WERI-Rb-1 (cell line): ENCODE results near the gene PANK1.

ENCODE experiments used
- DNase-seq: peaks from one replicate; pipeline ENCODE4 v3.0.0-alpha.2; 2020
- H3K27ac ChIP-seq: fragments of 250-450 bp; sonication (Bioruptor Pico); 2 replicates; pipeline ENCODE4 v1.5.1; 2020; ENCODE audit warnings: mild to moderate bottlenecking, moderate library complexity
- H3K27me3 ChIP-seq: fragments of 250-450 bp; sonication (Bioruptor Pico); 2 replicates; pipeline ENCODE4 v1.5.1; 2021; ENCODE audit warnings: mild to moderate bottlenecking, low read depth, moderate library complexity; ENCODE audit not compliant: insufficient read depth, severe bottlenecking
- H3K36me3 ChIP-seq: fragments of 250-450 bp; sonication (Bioruptor Pico); 2 replicates; pipeline ENCODE4 v1.5.1; 2020; ENCODE audit warnings: mild to moderate bottlenecking, moderate library complexity
- H3K4me3 ChIP-seq: 2 replicates; pipeline ENCODE4 v1.5.1; 2011; ENCODE audit warnings: low read depth, mild to moderate bottlenecking, control low read depth, low read length
- H3K9me3 ChIP-seq: fragments of 250-450 bp; sonication (Bioruptor Pico); 2 replicates; pipeline ENCODE4 v1.5.1; 2021; ENCODE audit warnings: mild to moderate bottlenecking, moderate library complexity; ENCODE audit not compliant: severe bottlenecking
- CTCF ChIP-seq: IDR thresholded peaks from 2 replicates; pipeline ENCODE4 v1.5.1; 2011; ENCODE audit warnings: low read depth, mild to moderate bottlenecking, control low read depth, inconsistent platforms, low read length

The PANK1 gene

DNA sequence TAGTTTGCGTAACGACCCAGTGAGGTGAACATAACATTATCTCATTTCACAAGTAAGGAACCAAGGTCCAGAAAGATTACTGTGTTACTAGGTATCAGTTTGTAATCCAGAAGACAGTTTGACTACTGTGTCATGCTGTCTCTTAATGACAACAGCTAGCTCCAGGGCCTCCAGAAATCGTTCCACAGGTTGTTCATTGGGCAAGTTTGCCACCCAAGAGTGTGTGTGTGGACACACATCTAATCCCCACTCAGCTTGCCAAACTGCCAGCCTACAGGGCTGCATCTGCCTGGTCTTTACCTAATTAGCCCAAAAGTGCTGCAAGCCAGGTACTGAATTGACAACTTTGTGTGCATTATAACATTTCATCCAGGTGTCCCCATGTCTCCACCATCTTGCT, 81.7 kb downstream of the PANK1 start:
- DNase-seq, result no peak
- Histone ChIP-seq H3K36me3 (no peaks in the 10 kb centered on the region), H3K27me3 (no peaks in the 10 kb centered on the region), H3K27ac (no peak overlapping the region), H3K4me3 (no peak overlapping the region), H3K9me3 (no peaks in the 10 kb centered on the region)
- no peak for TF ChIP-seq CTCF

DNA sequence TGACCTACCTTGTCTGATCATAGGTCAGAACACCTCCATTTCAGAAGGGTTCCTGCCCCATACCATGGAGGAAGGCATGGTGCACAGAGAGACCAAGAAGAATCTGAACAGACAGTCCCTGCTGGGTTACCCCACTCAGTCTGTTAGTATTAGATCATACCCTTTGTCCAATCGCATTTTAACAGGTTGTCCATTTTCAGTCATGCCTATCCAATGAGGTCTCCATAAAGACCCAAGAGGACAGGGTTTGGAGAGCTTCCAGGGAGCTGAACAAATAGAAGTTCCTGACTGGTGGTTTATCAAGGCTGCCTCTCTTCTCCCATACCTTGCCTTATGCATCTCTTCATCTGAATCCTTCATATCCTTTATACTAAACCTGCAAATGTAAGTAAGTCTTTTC, 88.4 kb downstream of the PANK1 start:
- Histone ChIP-seq H3K4me3 (no peak overlapping the region), H3K27ac (no peak overlapping the region), H3K36me3 (no peaks in the 10 kb centered on the region), H3K27me3 (no peaks in the 10 kb centered on the region), H3K9me3 (no peaks in the 10 kb centered on the region)
- no peak for DNase-seq
- no peak for TF ChIP-seq CTCF

- H3K36me3 ChIP-seq, result no peaks in the 10 kb centered on the region
- DNase-seq, result no peak
- no peaks in the 10 kb centered on the region for H3K27me3 ChIP-seq
- no peaks in the 10 kb centered on the region for H3K9me3 ChIP-seq
- H3K27ac ChIP-seq, result no peak overlapping the region
- TF ChIP-seq CTCF, result no peak
- no peak overlapping the region for H3K4me3 ChIP-seq
Observed at GRCh38 chr10:89555688-89556445, 89.2 kb downstream of the PANK1 start.

GRCh38 chr10:89554433-89554832, 90.6 kb downstream of the PANK1 start:
- Histone ChIP-seq H3K9me3 (no peaks in the 10 kb centered on the region), H3K27ac (no peak overlapping the region), H3K4me3 (no peak overlapping the region), H3K36me3 (no peaks in the 10 kb centered on the region), H3K27me3 (no peaks in the 10 kb centered on the region)
- no peak for TF ChIP-seq CTCF
- no peak for DNase-seq

DNA sequence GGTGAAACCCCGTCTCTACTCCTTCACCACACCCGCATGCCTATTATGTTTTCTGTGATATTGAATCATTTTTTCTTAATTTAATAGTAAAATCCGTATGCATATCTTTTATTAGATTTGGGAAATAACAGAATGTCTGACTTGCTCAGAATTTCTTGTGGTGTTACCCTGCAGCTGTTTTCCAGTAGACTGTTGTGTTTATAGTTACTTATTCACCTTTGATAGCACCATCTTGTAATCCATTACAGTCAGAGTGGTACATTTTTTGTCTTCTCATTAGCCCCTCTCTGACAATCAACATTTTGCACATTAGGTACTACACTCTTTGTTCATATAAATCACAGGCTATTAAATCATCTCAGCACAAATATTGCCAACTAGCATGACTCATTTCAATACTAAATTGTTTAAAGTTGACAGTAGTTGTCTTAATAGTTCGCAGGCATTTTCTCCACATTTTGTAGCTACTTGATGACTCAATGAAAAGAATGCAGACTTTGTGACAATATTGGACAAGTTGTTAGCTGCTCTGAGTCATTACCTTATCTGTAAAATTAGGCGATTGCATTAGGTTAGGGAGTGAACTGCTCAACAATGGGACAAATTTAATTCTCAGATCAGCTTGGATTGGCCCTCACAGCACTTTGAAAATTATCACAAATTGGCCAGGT, 91.8 kb downstream of the PANK1 start:
- no peak overlapping the region for H3K27ac ChIP-seq
- H3K27me3 ChIP-seq, result no peaks in the 10 kb centered on the region
- TF ChIP-seq CTCF, result no peak
- H3K36me3 ChIP-seq, result no peaks in the 10 kb centered on the region
- DNase-seq, result no peak
- no peaks in the 10 kb centered on the region for H3K9me3 ChIP-seq
- H3K4me3 ChIP-seq, result no peak overlapping the region

DNA sequence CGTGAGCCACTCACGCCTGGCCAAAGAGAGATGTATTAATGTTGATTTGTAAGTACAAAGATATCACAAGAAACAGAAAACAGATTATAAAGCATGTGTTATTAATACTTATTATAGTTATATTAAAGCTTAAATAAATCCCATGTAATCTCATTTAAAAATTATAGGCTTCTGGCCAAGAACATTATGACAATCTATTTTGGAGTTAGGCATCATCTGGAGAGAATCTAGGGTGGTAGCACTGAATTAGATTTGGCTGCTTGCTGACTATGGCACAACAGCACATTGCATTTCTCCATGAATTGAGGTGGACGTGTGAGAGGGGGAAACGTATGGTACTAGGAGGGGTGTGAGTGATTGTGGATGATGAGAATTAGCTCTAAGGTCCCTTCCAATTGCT, 92.8 kb downstream of the PANK1 start:
- Histone ChIP-seq H3K36me3 (no peaks in the 10 kb centered on the region), H3K4me3 (no peak overlapping the region), H3K9me3 (no peaks in the 10 kb centered on the region), H3K27me3 (no peaks in the 10 kb centered on the region), H3K27ac (no peak overlapping the region)
- no peak for DNase-seq
- no peak for TF ChIP-seq CTCF
